SK-N-SH treated with all-trans-retinoic acid at 6 μM for 48 hours (cell line): ENCODE measurements around the gene POLE2.

Experiments used
- CREB5 ChIP-seq: fragments of 250-450 bp; sonication (Bioruptor Pico); IDR thresholded peaks from 2 replicates; pipeline ENCODE4 v1.5.1; 2020; ENCODE audit warnings: low read depth, mild to moderate bottlenecking, moderate library complexity
- CSRNP3 ChIP-seq: fragments of 250-450 bp; sonication (Bioruptor Pico); IDR thresholded peaks from 2 replicates; pipeline ENCODE4 v1.5.1; 2021; ENCODE audit warnings: mild to moderate bottlenecking, moderate library complexity
- PPARA ChIP-seq: fragments of 250-450 bp; sonication (Bioruptor Pico); IDR thresholded peaks from 2 replicates; pipeline ENCODE4 v1.5.0; 2020; ENCODE audit warnings: mild to moderate bottlenecking, borderline replicate concordance
- ZNF8 ChIP-seq: fragments of 450-650 bp; formaldehyde crosslinking; IDR thresholded peaks from 2 replicates; pipeline ENCODE4 v1.5.0; 2020; ENCODE audit warnings: mild to moderate bottlenecking, moderate library complexity
- TF ChIP-seq, protein P1 (sequence below): fragments of 250-450 bp; sonication (Bioruptor Pico); IDR thresholded peaks from 2 replicates; pipeline ENCODE4 v1.8.0; 2020; ENCODE audit warnings: mild to moderate bottlenecking, moderate library complexity, borderline replicate concordance

- TF ChIP-seq, protein P1, sequence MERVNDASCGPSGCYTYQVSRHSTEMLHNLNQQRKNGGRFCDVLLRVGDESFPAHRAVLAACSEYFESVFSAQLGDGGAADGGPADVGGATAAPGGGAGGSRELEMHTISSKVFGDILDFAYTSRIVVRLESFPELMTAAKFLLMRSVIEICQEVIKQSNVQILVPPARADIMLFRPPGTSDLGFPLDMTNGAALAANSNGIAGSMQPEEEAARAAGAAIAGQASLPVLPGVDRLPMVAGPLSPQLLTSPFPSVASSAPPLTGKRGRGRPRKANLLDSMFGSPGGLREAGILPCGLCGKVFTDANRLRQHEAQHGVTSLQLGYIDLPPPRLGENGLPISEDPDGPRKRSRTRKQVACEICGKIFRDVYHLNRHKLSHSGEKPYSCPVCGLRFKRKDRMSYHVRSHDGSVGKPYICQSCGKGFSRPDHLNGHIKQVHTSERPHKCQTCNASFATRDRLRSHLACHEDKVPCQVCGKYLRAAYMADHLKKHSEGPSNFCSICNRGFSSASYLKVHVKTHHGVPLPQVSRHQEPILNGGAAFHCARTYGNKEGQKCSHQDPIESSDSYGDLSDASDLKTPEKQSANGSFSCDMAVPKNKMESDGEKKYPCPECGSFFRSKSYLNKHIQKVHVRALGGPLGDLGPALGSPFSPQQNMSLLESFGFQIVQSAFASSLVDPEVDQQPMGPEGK (CRISPR knock-in tag): no peak
- TF ChIP-seq CREB5 (CRISPR knock-in tag) (no peak), CSRNP3 (no peak), ZNF8 (no peak), PPARA (no peak)
These were observed 75.8 kb downstream of the POLE2 start for GRCh38 chr14:49612251-49612650.
